Raji (cell line): Measurements from ENCODE around the gene ARAP1.

Experiments used
- POLR2A ChIP-seq: IDR thresholded peaks from 2 replicates; pipeline ENCODE4 v1.6.1; 2011; ENCODE audit warnings: low read depth, low read length, control low read depth; ENCODE audit not compliant: insufficient read depth

ARAP1 gene

DNA sequence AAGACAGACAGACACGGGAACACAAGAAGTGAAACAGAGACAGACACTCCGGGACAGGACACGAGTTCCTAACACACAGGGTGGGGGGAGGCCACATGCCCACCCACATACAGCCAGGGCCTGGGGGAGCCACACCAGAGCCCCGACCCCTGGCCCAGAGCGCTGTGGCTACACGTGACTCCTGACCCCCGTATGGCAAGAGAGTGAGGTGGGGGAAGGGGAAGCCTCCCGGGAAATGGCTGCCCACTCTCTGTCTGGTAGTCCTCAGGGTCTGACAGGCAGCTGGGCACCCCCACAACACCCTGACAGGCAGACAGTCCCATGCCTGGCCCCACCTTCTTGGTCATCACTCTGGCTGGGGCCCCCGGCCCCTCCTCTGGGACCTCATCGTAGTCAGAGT, 39.4 kb downstream of the ARAP1 start:
- no peak for TF ChIP-seq POLR2A

DNA sequence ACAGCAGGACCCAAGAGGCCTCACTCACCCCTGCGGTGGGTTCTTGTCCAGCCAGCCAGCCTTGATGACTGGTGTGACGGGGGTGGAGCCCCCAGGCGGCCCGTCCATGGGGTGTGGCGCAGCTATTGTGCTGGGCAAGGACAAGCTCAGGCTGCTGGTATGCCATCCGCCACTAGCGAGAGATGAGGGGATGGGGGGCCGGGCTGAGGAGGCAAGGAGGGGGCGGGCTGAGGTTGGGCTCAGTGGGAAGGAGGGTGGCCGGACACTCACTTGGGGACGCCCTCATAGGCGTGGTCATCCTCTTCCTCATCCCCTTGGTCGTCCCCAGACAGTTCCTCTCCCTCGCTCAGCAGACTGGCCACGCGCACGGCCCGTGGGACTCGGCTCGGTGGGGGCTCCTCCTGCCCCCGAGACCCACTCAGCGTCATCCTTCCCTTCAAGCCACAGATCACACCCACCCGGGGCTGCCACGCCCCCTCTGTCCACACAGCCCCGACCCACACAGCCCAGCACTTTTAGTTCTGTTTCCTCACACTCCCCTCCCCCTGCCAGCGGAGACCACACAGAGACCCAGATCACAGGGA, 39.9 kb downstream of the ARAP1 start:
- TF ChIP-seq POLR2A = no peak

GRCh38 chr11:72711141-72711540, 41.1 kb downstream of the ARAP1 start:
- TF ChIP-seq POLR2A = no peak

- TF ChIP-seq POLR2A = no peak
These were observed 41.9 kb downstream of the ARAP1 start for GRCh38 chr11:72710278-72710677.

- no peak for TF ChIP-seq POLR2A
These were observed 42.5 kb downstream of the ARAP1 start for GRCh38 chr11:72709478-72710238.

- TF ChIP-seq POLR2A = no peak
These were observed 45.2 kb downstream of the ARAP1 start for GRCh38 chr11:72707032-72707431.

GRCh38 chr11:72706579-72706978, 45.6 kb downstream of the ARAP1 start:
- no peak for TF ChIP-seq POLR2A

DNA sequence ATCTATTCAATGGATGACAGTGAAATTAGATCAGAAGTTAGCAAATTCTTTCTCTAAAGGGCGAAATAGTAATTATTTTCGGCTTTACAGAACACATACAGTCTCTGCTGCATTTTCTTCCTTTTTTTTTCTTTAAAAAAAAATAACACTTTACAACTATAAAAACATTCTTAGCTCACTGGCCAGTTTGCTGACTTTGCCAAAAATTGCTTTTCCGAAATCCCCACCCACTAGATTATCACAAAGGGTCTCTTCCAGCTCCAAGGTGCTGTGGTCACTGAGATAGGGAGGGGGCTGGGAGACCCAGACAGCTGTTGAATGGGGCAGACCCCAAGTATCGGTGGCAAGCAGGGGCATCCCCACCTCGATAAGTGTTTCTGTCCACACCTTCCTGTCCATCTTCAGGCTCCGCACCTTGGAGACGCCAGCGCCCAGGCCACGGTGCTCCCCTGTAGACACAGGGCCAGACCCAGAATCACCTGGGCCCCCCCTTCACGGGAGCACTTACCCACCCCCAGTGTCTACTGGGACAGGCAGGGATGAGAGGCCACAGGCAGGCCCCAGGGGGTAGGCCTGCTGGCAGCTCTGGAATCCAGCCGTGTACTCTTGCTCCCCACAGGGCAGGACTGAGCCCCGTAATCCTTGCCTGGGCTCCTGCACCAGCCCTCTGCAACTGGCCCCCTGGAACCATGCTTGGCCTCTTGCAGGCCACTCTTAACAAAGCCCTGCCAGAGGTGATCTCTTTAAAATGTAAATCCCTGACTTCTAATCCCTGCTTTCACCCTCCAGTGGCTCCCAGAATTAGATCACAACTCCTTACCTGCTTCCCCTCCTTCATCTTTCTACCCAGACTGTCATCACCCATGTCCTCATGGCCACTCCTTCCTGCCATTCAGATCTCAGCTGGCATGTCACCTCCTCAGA, 46.5 kb downstream of the ARAP1 start:
- no peak for TF ChIP-seq POLR2A

DNA sequence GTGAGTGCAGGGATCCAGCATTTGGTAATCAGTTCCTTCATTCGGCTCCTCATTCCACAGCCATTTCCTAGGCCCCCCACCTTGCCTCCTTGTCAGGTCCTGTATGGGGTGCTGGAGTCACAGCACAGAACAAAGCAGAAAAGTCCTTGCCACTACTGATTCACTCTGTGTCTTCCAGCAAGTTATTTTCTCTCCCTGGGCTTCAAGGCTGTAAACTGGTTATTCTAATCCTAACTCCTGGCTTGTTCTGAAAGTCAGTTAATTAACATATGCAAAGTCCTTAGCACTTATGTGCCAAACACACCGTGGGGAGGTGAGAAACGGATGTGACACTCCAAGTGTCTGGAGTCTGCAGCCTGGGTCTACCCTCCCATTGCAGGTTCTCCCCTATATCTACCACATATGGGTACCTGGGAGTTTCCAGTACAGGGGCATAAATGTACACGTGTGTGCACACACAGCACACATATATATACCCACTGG, 47.4 kb downstream of the ARAP1 start:
- no peak for TF ChIP-seq POLR2A

DNA sequence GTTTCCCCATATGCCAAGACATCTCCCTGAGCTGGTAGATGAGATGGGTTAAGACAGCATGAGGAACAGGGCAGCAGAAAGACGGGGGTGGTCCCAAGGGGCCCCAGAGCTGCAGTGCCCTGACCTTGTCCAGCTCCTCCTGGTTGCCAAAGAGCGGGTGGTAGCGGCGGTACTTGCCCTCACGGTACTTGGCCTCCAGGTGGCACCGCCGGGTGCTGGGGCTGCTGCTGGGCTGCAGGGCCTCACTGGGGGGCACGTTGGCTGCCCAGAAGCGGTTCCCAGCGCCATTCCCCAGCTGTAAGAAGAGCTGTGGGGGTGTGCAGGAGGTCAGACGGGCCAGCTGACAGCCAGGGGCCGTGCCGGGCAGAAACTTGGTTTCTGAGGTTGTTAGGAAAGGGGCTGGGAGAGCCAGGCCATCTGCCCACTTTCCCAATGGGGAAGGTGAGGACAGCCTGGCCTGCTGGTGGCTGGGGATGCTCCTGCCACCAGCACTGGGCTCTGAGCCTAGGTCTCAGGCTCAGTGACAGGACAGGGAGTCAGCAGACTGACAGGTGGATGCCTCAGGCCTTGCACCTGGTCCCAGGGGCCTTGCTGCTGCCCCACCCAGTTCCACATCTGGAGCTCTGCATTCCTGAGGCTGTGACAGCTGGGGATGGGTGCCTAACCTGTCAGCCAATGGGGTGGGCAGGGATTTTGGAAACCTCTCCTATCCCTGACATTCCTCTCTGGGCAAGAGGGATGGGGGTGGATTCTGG, 48.0 kb downstream of the ARAP1 start:
- no peak for TF ChIP-seq POLR2A

GRCh38 chr11:72703267-72704008, 48.8 kb downstream of the ARAP1 start:
- no peak for TF ChIP-seq POLR2A

DNA sequence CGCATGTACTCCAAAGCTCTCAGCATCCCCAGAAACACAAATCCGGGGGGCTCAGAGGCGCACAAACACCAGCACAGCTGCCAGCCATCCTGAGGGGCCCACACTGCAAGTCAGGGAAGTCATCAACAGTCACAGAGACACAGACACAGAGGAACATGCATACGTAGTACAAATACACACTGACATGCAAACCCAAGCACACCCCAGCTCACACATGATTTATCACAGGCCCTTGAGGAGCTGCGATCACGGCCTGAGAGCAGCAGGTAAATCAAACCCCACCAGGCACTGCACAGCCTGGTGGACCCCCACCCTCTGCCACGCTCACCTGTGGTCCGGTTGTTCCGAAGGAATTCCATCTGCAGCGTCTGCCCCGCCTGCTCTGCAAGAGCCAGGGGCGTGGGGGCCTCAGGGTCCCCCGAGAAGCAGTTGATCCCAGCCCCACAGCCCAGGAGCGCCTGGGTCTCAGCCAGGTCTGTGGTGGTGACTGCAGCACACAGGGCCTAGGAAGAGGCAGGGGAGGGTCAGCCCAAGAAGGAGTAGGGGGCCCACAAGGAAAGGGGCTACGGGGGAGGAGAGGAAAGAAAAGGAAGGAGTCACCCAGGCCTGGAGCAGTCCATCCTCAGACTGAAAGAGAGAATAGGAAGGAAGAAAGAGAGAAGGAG, 49.5 kb downstream of the ARAP1 start:
- no peak for TF ChIP-seq POLR2A

DNA sequence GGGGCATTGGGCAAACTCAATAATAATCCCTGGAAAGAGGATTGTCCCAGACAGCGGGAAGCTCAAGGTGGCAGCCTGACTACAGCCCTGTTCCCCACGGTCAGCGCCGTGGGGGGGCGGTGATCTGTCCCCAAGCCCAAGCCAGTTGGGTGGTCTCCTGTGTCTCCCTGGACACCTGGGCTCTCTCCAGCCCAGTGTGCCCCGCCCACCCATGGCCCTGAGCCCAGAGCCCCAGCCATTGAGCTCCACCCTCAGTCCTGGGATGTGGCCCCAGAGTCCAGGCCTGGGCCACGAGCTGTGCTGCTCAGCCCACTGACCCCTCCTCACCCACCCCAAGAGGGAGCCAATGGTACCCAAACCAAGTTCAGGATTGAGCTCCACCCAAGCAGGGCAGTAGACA, 50.1 kb downstream of the ARAP1 start:
- TF ChIP-seq POLR2A = no peak

DNA sequence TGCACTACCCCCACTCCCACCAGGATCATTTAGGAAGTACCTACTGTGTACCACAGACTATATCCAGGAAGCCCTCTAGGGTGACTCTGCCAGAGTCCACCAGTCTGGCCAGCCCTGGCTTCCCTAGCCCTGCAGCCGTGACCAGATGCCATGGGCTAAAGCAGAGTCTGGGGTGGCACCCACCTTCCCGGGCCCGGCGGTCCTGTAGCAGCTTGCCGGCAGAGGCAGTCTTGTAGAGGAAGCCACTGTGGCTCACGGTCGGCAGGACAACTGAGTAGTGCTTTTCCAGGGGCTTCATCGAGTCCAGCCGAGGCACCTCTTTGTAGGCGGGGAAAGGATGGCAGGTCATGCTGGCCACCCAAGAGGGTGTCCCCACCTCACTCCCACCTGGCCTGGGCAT, 50.7 kb downstream of the ARAP1 start:
- no peak for TF ChIP-seq POLR2A
